Spinal cord (tissue), 10 donors: Measurements from ENCODE around the gene CDSN. TPM values are rescaled to one million over a fixed set of nuclear protein-coding genes. Genes with fewer than 3 reads are reported as not detected.

Experiments used
- DNase-seq, 6 donors: peaks; one replicate each; pipeline versions ENCODE4 v3.0.0 to v3.0.0-alpha.2; 2013 to 2015; ENCODE audit warnings: low spot score in 6 of 6, low read depth in 4 of 6
- H3K27ac ChIP-seq: one replicate; pipeline ENCODE4 v1.5.1; 2013; ENCODE audit warnings: low read depth, low read length, control low read depth
- H3K27me3 ChIP-seq: one replicate; pipeline ENCODE4 v1.6.1; 2013; ENCODE audit warnings: low read length; ENCODE audit not compliant: control insufficient read depth, insufficient read depth
- H3K36me3 ChIP-seq: one replicate; pipeline ENCODE4 v1.6.1; 2013; ENCODE audit warnings: low read length; ENCODE audit not compliant: control insufficient read depth, insufficient read depth
- H3K4me1 ChIP-seq: one replicate; pipeline ENCODE4 v1.6.1; 2013; ENCODE audit warnings: low read length; ENCODE audit not compliant: control insufficient read depth, insufficient read depth
- H3K4me3 ChIP-seq: one replicate; pipeline ENCODE4 v1.5.1; 2013; ENCODE audit warnings: low read depth, low read length, control low read depth
- H3K9me3 ChIP-seq: one replicate; pipeline ENCODE4 v1.6.1; 2013; ENCODE audit warnings: low read length; ENCODE audit not compliant: control insufficient read depth, insufficient read depth
- WGBS: methylation state at CpG from one replicate; pipeline ENCODE4 v1.1.5; 2013; ENCODE audit warnings: missing lambda C conversion rate; ENCODE audit not compliant: insufficient coverage; 5-methylcytosine and 5-hydroxymethylcytosine counted together
- polyA plus RNA-seq, 2 donors: library from polyadenylated mRNA; unstranded; fragments of 120-200 nt; gene quantifications; one replicate each; pipeline ENCODE4 v1.2.1, GENCODE V29; 2013; ENCODE audit not compliant: insufficient read length in 2 of 2
- total RNA-seq, 2 donors: library from RNA; depleted of rRNA in 1 of 2; stranded (reverse); fragments of 120-200 nt in 1 of 2; fragments of >200 nt in 1 of 2; gene quantifications; one replicate each; pipeline versions ENCODE4 v1.2.3 to v1.2.4, GENCODE V29; 2013 to 2014
- donor health status: healthy.

Gene CDSN
- total and polyA plus RNA-seq, 4 donors: 0.09 TPM; not detected in 3

DNA sequence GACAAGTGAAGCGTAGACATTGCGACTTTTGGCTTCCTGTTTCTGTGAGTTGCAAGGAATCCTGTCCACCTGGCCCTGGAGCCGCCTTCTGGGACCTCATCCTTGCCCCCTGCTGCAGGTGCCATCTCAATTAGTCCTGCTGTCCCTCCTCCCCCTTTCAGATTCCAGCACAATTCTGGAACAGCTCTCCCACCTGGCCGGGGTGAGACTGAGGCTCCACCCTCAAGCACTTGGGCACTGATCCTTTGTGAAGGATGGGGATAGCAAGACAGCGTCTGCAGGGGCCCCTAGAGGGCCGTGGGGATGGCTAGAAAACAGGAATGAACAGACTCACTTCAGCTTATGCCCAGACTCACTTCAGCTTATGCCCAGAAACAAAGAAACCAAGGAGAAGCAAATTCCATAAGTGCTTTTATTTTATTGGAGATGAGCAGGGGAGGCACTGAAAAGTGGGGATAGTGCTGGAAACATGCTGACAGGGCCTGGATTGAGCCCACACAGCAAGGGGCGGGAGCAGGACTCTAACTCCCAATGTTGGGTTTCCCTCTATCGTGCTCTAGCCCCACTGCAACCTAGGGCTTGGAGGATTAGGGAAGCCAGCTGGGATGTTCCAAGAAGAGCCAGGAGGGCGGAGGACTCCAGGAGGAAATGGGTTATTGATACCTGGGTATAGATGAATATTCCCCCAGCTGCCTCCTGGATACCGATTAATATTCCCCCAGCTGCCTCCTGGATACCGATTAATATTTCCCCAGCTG lies 9.2 kb downstream of the CDSN start:
- H3K4me1 ChIP-seq: peaks cover 15% of the 10 kb centered on the region
- no peak for DNase-seq
- H3K4me3 ChIP-seq: no peak overlapping the region
- no peaks in the 10 kb centered on the region for H3K36me3 ChIP-seq
- 68% methylated on average over 5 of the region's 11 CpGs for WGBS
- no peaks in the 10 kb centered on the region for H3K27me3 ChIP-seq
- no peaks in the 10 kb centered on the region for H3K9me3 ChIP-seq
- H3K27ac ChIP-seq: no peak overlapping the region

DNA sequence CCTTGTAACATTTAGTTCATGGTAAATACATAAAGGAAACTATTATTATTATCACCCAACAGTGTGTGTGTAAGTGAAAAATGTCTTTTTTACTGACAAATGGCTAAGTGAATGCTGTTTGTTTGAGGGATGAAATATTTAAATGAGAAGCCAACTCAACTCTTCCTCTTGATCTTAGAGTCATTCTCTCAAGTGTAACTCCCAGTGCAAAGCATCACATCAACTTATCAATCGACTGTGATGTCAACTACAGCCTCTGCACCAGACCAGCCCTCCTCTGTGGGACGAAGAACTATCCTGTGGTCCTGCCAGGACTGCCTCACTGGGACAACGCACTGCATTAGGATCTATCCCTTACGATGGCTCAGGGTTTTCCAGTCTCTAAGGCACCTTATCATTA lies 13.2 kb downstream of the CDSN start:
- 78% methylated on average over 1 of the region's 4 CpGs for WGBS
- no peaks in the 10 kb centered on the region for H3K36me3 ChIP-seq
- no peaks in the 10 kb centered on the region for H3K27me3 ChIP-seq
- no peaks in the 10 kb centered on the region for H3K9me3 ChIP-seq
- no peaks in the 10 kb centered on the region for H3K4me1 ChIP-seq
- no peak overlapping the region for H3K4me3 ChIP-seq
- DNase-seq: no peak
- no peak overlapping the region for H3K27ac ChIP-seq

DNA sequence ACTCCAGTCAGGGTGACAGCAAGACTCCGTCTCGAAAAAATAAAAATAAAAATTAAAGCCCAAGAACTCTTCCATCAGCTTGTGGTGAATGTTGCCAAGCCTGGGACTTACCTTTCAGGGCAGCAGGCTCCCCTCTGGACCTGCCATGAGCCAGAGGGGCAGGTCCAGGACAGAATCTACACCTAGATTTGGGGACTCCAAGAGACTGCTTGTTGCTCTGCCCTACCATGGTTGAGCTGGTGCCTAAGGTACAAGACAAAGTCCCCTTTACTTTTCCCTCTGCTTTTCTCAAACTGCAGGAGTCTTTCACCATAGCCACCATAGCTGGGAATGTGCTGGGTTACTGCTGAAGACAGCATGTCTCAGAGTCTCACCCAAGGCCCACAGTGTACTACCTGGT lies 17.1 kb downstream of the CDSN start:
- Histone ChIP-seq H3K36me3 (no peaks in the 10 kb centered on the region), H3K4me1 (no peaks in the 10 kb centered on the region), H3K4me3 (no peak overlapping the region), H3K9me3 (no peaks in the 10 kb centered on the region), H3K27ac (no peak overlapping the region), H3K27me3 (no peaks in the 10 kb centered on the region)
- no peak for DNase-seq
- WGBS: 90% methylated on average over 2 of the region's 2 CpGs

DNA sequence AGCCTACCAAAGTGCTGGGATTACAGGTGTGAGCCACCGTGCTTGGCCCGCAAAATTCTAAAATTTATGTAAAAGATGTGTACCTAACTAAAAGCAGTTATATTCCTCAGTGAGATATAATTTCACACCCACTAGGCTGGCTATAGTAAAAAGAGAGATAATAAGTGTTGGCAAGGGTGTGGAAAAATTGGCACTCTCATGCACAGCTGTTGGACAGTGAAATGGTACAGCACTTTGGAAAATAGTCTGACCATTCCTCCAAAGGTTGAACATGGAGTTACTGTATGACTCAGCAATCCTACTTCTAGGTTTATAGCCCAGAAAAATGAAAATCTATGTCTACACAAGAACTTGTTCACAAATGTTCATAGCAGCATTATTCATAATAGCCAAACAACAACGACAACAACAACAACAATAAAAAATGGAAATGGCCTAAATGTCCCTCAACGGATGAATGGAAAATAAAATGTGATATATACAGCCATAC lies 21.8 kb downstream of the CDSN start:
- DNase-seq: no peak
- Histone ChIP-seq H3K4me3 (no peak overlapping the region), H3K36me3 (no peaks in the 10 kb centered on the region), H3K9me3 (no peaks in the 10 kb centered on the region), H3K4me1 (peaks cover 8% of the 10 kb centered on the region), H3K27me3 (no peaks in the 10 kb centered on the region), H3K27ac (no peak overlapping the region)
- WGBS: no CpG with 5 or more reads among the region's 4 CpGs

DNA sequence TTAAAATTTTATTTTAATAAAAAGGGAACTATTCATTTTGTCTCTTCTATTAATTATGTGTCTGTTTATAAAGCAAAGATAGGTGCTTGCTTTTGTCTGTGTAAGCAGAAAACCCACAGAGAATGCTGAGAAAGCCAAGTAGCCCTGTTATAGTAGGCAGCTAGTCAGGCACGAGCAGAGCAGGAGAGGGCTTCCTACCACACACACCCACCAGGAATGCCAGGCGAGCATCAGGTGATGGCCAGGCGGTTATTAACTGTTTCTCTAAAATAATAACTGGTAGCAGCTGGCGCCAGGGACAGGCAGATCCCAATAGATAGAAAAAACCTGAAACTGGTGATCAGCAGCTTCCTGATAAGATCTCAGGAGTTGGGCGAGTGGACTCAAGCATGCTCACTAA lies 23.6 kb downstream of the CDSN start:
- WGBS: 73% methylated on average over 5 of the region's 5 CpGs
- no peaks in the 10 kb centered on the region for H3K9me3 ChIP-seq
- H3K27ac ChIP-seq: no peak overlapping the region
- H3K4me3 ChIP-seq: no peak overlapping the region
- peaks cover 8% of the 10 kb centered on the region for H3K4me1 ChIP-seq
- H3K36me3 ChIP-seq: no peaks in the 10 kb centered on the region
- H3K27me3 ChIP-seq: no peaks in the 10 kb centered on the region
- DNase-seq: no peak

DNA sequence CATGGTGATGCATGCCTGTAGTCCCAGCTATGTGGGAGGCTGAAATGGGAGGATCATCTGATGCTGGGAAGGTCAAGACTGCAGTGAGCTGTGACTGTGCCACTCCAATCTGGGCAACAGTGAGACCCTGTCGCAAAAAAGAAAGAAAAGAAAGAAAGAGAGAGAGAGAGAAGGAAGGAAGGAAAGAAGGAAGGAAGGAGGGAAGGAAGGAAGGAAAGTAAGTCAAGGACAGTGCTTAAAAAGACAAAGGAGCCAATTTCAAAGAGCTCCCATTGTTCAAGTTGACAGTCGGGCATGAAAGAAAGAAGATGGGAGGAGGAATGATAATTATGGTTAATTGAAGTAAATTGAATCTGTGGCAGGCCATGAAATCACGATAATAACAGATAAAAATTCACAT lies 24.0 kb downstream of the CDSN start:
- H3K4me1 ChIP-seq: peaks cover 8% of the 10 kb centered on the region
- no peaks in the 10 kb centered on the region for H3K9me3 ChIP-seq
- 75% methylated on average over 1 of the region's 3 CpGs for WGBS
- no peaks in the 10 kb centered on the region for H3K36me3 ChIP-seq
- no peaks in the 10 kb centered on the region for H3K27me3 ChIP-seq
- no peak overlapping the region for H3K4me3 ChIP-seq
- H3K27ac ChIP-seq: no peak overlapping the region
- DNase-seq: no peak

DNA sequence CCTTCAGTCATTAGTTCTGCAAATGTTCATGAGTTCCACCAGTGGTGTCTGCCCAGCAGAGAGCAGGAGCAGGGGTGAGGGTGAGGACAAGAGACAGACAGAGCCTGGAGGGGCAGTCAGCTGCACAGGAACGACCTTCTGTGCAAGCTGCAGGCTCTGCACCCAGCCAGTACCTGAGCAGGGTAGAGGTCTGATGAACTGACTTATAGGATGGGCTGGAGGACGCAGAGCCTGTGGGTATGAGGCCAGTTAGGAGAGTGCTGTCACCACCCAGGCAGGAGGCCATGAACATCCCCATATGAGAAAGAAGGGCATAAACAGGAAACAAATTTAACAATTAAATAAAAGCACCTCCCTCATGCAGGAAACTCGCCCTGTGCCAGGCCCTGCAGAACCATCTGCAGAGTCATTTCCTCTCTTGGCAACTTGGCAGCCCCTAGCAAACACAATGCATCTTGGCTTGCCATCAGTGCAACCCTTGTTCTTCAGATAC lies 25.8 kb downstream of the CDSN start:
- WGBS: 58% methylated on average over 2 of the region's 3 CpGs
- Histone ChIP-seq H3K4me3 (no peak overlapping the region), H3K27me3 (no peaks in the 10 kb centered on the region), H3K36me3 (no peaks in the 10 kb centered on the region), H3K9me3 (no peaks in the 10 kb centered on the region), H3K27ac (no peak overlapping the region), H3K4me1 (peaks cover 8% of the 10 kb centered on the region)
- DNase-seq: no peak

DNA sequence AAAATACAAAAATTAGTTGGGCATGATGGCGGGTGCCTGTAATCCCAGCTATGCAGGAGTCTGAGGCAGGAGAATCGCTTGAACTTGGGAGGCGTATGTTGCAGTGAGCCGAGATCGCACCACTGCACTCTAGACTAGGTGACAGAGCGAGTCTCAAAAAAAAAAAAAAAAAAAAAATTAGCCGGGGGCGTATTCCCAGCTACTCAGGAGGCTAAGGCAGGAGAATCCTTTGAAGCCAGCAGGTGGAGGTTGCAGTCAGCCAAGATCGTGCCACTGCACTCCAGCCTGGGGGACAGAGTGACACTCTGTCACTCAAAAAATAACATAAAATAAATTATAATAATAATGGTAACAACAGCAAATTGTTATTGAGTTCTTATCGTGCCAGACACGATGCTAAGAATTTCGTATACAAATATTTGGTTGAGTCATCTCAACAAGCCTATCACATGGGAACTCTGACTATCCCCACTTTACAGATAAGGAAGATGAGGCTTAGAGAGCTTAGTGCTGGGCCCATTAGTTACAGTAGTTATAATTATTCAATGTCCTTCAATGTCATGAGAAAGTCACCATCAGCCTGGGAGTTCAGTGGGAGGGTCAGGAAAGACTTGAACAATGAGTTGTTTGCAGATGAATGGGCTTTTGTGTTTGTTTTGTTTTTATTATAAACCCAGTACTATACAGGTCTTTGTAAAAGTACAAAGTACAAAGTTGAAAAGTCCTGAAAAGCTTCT lies 27.3 kb downstream of the CDSN start:
- WGBS: 100% methylated on average over 6 of the region's 12 CpGs
- H3K27ac ChIP-seq: no peak overlapping the region
- no peaks in the 10 kb centered on the region for H3K9me3 ChIP-seq

DNA sequence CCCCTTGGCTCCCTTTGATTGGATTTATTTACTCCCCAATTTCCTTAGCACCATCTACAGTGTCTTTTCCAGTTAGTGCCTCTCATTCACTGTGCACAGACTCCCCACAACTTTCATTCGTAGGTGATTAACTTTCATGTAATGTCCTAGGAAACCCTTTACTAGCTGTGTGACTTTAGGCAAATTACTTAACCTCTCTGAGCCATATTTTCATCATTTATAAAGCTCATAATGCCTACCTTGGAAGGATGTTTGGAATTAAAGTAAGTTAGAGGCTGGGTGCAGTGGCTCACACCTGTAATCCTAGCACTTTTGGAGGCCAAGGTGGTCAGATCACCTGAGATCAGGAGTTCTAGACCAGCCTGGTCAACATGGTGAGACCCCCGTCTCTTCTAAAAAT lies 28.0 kb downstream of the CDSN start:
- H3K9me3 ChIP-seq: no peaks in the 10 kb centered on the region
- no peak overlapping the region for H3K4me3 ChIP-seq
- WGBS: no CpG with 5 or more reads among the region's 2 CpGs
- H3K27me3 ChIP-seq: no peaks in the 10 kb centered on the region
- peaks cover 8% of the 10 kb centered on the region for H3K4me1 ChIP-seq
- no peak overlapping the region for H3K27ac ChIP-seq
- no peaks in the 10 kb centered on the region for H3K36me3 ChIP-seq
- no peak for DNase-seq

More for the DNA sequence above, 27.3 kb downstream of the CDSN start:
- no peak overlapping the region for H3K4me3 ChIP-seq
- H3K4me1 ChIP-seq: peaks cover 8% of the 10 kb centered on the region
- no peak for DNase-seq
- H3K36me3 ChIP-seq: no peaks in the 10 kb centered on the region
- H3K27me3 ChIP-seq: no peaks in the 10 kb centered on the region
